Vagina (tissue), 2 donors: ENCODE data around the gene CCDC88C. TPM values are rescaled to one million over a fixed set of nuclear protein-coding genes. Genes with fewer than 3 reads are reported as not detected.

Source experiments
- DNase-seq, 2 donors: peaks; one replicate each; pipeline ENCODE4 v3.0.0-alpha.2; 2017; ENCODE audit errors: extremely low spot score in 2 of 2
- H3K27ac ChIP-seq: fragments of 200-600 bp; sonication (generic); one replicate; pipeline ENCODE4 v1.5.1; 2019
- H3K27me3 ChIP-seq: fragments of 200-600 bp; sonication (generic); one replicate; pipeline ENCODE4 v1.5.1; 2019
- H3K36me3 ChIP-seq, 2 donors: fragments of 200-600 bp; sonication (generic); one replicate each; pipeline ENCODE4 v1.5.1; 2017 to 2019
- H3K4me1 ChIP-seq: fragments of 200-600 bp; sonication (generic); one replicate; pipeline ENCODE4 v1.5.1; 2019
- H3K4me3 ChIP-seq, 2 donors: fragments of 200-600 bp; sonication (generic); 1 replicate in 1 of 2; 2 replicates in 1 of 2; pipeline ENCODE4 v1.5.1; 2016 to 2019
- H3K9me3 ChIP-seq: fragments of 200-600 bp; sonication (generic); one replicate; pipeline ENCODE4 v1.5.1; 2019
- CTCF ChIP-seq, 3 experiments: fragments of 450-650 bp in 2 of 3; fragments of 200-600 bp in 1 of 3; sonication (generic) in 1 of 3; IDR thresholded peaks; one replicate each; pipeline ENCODE4 v1.5.1; 2017 to 2019; ENCODE audit warnings: antibody characterized with exemption in 3 of 3, mild to moderate bottlenecking in 2 of 3, moderate library complexity in 2 of 3
- POLR2A ChIP-seq, 2 donors: fragments of 450-650 bp; IDR thresholded peaks; one replicate each; pipeline ENCODE4 v1.6.1; 2017; ENCODE audit warnings: antibody characterized with exemption in 2 of 2, mild to moderate bottlenecking in 2 of 2, moderate library complexity in 2 of 2
- POLR2AphosphoS5 ChIP-seq, 2 donors: sonication (generic); formaldehyde crosslinking; IDR thresholded peaks; one replicate each; pipeline ENCODE4 v1.9.0; 2017; ENCODE audit warnings: antibody characterized with exemption in 2 of 2, mild to moderate bottlenecking in 2 of 2, low read depth in 1 of 2; ENCODE audit not compliant: insufficient read depth in 1 of 2
- intact Hi-C: fragments of 100-400 bp; cut with DNase I; formaldehyde crosslinking; loops from one replicate; pipeline ENCODE4 v1.15.1; 2023
- total RNA-seq: library from RNA; depleted of rRNA; stranded (reverse); fragments of >200 nt; gene quantifications from one replicate; pipeline ENCODE4 v1.2.3, GENCODE V29; 2016

CCDC88C gene
- total RNA-seq, 1 donor from 2014 or later = 42.2 TPM

DNA sequence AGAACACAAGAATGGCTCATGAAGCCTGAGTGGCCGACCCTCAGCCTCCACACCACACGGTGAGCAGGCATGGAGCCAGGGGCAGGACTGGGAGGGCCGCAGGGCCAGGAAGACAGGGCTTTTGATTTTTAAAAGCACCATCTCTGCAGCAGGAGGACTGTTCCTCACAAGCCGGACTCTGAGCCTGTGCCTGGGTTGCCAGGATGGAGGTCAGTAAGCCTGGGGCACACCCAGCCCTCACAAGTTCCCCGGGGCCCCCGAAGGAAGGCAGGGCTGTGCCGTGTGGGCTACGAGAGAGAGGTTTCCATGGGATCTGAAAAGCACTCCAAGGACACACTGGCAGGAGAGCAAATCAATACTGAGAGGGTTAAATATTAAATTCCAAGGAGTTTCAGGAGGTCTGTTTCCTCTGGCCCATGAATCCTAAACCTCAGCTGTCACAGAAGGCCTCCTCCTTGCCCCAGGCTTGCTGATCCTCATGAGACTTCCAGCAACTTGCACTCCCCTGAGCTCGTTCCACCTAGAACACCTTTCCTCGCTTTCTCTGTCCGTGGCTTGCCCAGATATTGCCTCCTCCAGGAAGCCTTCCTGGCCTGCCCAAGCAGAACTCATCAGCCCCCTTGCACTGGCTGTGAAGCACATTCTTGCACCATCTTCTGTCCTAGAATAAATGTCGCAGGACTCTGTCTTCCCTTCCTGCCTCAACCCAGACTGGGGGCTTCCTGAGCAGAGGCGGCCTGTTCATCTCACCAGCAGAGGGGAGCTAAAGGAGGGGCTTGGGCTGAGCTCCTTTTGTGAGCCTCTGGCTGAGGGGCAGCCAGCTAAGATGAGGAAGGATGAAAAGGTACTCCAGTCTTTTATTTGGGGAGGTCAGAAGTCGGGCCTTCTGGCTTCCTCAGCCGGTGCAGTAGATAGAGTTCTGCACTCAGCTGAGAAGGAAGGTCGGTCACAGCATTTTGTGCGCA is 64.6 kb downstream of the CCDC88C start:
- no peak for DNase-seq
- Histone ChIP-seq H3K36me3 (no peaks in the 10 kb centered on the region), H3K4me3 (no peak overlapping the region), H3K9me3 (no peaks in the 10 kb centered on the region), H3K27ac (no peak overlapping the region), H3K27me3 (no peaks in the 10 kb centered on the region), H3K4me1 (peaks cover 38% of the 10 kb centered on the region)
- intact Hi-C loops = no loop called here
- TF ChIP-seq CTCF (IDR thresholded peaks at IDR 0.05) (no peak), POLR2AphosphoS5 (IDR thresholded peaks at IDR 0.05; ENCODE audit: insufficient read depth in 1 of 2, low read depth in 1 of 2) (no peak), POLR2A (IDR thresholded peaks at IDR 0.05) (no peak)

- TF ChIP-seq POLR2AphosphoS5 (IDR thresholded peaks at IDR 0.05; ENCODE audit: insufficient read depth in 1 of 2, low read depth in 1 of 2) (no peak), CTCF (IDR thresholded peaks at IDR 0.05) (no peak), POLR2A (IDR thresholded peaks at IDR 0.05) (no peak)
- no peak overlapping the region for H3K4me3 ChIP-seq
- no peak overlapping the region for H3K27ac ChIP-seq
- H3K27me3 ChIP-seq = no peaks in the 10 kb centered on the region
- H3K9me3 ChIP-seq = no peaks in the 10 kb centered on the region
- intact Hi-C loops = no loop called here
- DNase-seq = no peak
- H3K4me1 ChIP-seq = peaks cover 38% of the 10 kb centered on the region
- H3K36me3 ChIP-seq = no peaks in the 10 kb centered on the region
Observed at GRCh38 chr14:91352053-91352452, 65.6 kb downstream of the CCDC88C start.

- Histone ChIP-seq H3K9me3 (no peaks in the 10 kb centered on the region), H3K4me3 (no peak overlapping the region), H3K4me1 (peaks cover 38% of the 10 kb centered on the region), H3K27me3 (no peaks in the 10 kb centered on the region), H3K36me3 (no peaks in the 10 kb centered on the region), H3K27ac (no peak overlapping the region)
- intact Hi-C loops = no loop called here
- DNase-seq = no peak
- TF ChIP-seq CTCF (IDR thresholded peaks at IDR 0.05) (no peak), POLR2AphosphoS5 (IDR thresholded peaks at IDR 0.05; ENCODE audit: insufficient read depth in 1 of 2, low read depth in 1 of 2) (no peak), POLR2A (IDR thresholded peaks at IDR 0.05) (no peak)
Observed at GRCh38 chr14:91351512-91351862, 66.1 kb downstream of the CCDC88C start.

DNA sequence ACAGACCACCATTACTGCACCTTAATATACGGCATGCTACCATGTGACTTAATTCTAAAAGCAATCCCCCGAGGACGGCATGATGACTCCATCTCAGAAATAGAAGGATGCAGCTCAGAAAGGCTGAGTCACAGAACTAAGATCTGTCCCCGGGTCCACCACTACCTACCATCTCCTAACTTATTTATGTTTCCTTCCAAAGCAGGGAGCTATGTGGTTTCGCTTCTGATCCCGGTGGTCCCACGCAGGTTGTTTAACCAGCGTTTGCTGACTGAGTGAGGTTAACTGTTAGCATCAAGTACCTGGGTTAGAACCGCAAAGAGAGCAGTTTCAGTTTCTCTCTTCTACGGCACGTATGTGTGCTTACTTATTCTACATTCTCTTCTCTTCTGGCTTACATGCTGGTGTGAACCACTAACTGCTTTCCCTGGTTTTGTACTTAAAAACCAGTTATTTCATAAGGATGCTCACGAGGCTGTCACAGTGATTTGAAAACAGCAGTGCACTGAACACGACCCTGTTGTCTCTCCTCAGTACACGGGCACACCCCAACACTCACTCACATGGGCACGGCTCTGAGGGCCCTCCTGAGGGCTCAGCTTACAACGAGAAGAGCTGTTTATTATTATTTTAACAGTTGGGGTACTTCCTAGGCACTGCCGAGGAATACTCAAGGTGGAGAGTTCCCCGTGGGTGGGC is 66.7 kb downstream of the CCDC88C start:
- Histone ChIP-seq H3K27ac (no peak overlapping the region), H3K4me3 (no peak overlapping the region), H3K4me1 (peaks cover 38% of the 10 kb centered on the region), H3K27me3 (no peaks in the 10 kb centered on the region), H3K36me3 (no peaks in the 10 kb centered on the region), H3K9me3 (no peaks in the 10 kb centered on the region)
- no peak for DNase-seq
- no peak for TF ChIP-seq POLR2A (IDR thresholded peaks at IDR 0.05)
- intact Hi-C loops = no loop called here

DNA sequence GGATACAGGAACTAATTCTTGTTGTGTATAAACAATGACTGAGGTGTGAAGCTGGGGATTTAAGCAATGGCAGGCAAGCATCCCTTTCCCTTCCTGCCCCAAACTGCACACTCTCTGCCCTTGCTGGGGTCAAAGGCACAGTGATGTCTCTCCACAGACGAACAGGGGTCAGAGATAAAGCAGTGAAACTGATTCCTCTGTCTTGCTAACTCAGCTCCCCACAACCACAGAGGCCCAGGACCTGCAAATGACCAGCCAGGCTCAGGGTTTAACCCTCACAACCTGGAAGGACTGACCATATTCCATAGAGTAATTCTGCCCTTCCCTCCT is 67.2 kb downstream of the CCDC88C start:
- DNase-seq = no peak
- no peaks in the 10 kb centered on the region for H3K9me3 ChIP-seq
- no peaks in the 10 kb centered on the region for H3K27me3 ChIP-seq
- H3K36me3 ChIP-seq = no peaks in the 10 kb centered on the region
- no peak overlapping the region for H3K4me3 ChIP-seq
- intact Hi-C loops = no loop called here
- TF ChIP-seq POLR2AphosphoS5 (IDR thresholded peaks at IDR 0.05; ENCODE audit: insufficient read depth in 1 of 2, low read depth in 1 of 2) = no peak
- TF ChIP-seq POLR2A (IDR thresholded peaks at IDR 0.05) = no peak
- TF ChIP-seq CTCF (IDR thresholded peaks at IDR 0.05) = no peak
- H3K4me1 ChIP-seq = peaks cover 38% of the 10 kb centered on the region
- no peak overlapping the region for H3K27ac ChIP-seq
